SHP77 treated with DMSO at 0.1 percent for 48 hours (cell line): Measurements from ENCODE around the gene NHERF1.
A peak's percentile ranks its signal among the peaks of the same experiment; 100 is the strongest.

Experiments used
- DNase-seq: peaks from one replicate; lab custom pipeline; 2025; lab: John Stamatoyannopoulos, UW

NHERF1 gene

GRCh38 chr17:74768069-74768762 is 19.8 kb downstream of the NHERF1 start:
- no peak for DNase-seq

GRCh38 chr17:74768763-74769114 is 20.3 kb downstream of the NHERF1 start:
- DNase-seq = no peak

- DNase-seq = no peak
Observed at GRCh38 chr17:74769266-74769855, 20.9 kb downstream of the NHERF1 start.

DNA sequence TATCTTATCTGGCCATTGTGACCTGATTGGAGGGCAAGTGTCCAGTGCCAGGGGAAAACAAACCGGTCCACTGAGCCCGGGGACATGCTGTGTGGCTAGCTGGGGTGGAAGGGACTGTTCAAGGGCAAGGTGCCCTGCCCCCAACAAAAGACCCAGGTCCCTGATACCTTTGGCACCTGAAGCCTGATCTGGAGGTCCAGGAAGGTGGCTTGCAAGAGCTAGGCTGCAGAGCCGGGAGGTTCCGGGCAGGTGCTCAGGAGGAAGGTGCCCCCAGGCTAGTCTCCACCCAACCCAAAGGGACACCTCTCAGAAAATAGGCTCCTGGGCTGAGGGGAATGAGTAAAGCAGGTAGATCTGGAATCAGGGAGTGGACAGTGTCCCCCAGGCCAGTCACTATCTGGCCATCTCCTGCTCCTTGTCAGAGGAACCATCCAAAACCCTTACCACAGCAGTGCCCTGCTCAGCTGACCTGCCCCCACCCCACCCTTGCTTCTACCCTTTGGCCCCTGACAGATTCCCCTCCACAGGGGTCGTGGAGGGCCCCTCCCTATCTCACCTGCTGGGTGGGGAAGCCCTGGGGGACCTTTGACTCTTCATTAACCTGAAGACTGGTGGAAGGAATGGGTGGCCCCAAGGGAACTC is 21.5 kb downstream of the NHERF1 start:
- DNase-seq = no peak

DNA sequence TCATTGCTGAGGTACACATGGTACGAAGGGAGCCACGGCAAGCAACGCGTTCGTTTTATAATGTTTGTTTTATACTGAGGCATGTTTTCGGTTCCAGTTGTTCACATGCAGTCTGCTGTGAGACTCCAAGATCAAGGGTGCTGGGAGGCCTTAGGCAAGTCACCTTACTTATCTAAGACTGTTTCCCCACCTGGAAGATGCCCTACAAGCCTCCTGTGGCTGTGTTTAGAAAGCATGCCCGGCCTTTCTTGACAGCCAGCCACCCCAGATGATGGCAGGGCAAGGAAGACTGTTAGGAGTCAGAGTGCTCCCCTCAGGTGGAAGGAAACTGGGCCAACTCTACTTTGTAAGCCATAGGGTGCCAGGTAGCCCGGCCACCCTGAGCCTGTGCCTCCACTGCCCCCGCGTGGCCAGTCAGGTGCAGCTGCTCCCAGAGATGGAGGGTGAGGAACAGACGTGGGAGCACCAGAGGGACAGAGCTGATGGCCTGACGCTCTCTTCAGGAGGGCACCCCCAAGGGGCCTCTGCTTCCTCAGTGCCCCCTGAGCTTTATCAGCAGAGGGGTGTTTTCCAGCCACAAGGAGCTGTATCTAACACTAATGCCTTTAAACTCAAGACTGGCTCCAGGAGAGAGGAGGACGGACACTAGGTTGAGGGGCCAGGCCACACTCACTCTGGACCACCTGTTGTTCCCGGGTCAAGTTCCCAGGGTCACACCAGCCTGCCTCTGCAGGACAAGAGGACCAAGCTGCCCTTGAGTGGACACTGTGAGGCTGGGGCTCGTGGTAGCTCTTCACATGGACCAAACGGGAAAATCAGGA is 22.3 kb downstream of the NHERF1 start:
- DNase-seq = peak; percentile 47

DNA sequence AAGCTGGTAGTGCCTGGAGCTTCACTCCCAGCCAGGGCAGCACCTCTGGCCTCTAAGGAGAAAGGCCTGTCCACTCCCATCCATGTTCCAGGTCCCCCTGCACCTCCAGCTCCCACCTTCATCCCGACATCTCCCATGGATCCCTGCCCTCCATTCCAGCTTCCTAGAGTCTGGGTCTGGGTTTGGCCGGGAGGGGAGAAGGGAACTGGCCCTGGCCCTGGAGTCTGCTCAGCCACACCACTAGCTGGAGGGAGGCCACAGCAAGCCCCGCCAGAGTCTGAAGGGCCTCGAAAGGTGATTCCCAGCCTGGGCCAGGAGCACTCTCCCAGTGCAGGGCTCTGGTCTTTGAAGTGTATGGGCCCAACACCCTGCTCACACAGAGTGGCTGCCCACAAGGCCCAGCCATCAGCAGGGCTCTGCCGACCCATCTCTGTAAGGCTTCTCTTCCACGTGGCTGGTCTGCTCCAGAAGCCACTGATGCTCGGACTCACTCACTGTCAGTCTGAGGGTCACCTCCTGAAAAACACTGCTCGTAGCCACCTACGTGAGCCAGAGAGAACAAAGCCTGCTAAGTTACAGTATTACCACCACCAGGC is 23.0 kb downstream of the NHERF1 start:
- no peak for DNase-seq

GRCh38 chr17:74772053-74772452 is 23.6 kb downstream of the NHERF1 start:
- no peak for DNase-seq

- no peak for DNase-seq
Observed at GRCh38 chr17:74773414-74773813, 25.0 kb downstream of the NHERF1 start.

GRCh38 chr17:74773871-74774286 is 25.5 kb downstream of the NHERF1 start:
- DNase-seq = no peak

GRCh38 chr17:74775409-74776043 is 27.1 kb downstream of the NHERF1 start:
- no peak for DNase-seq

DNA sequence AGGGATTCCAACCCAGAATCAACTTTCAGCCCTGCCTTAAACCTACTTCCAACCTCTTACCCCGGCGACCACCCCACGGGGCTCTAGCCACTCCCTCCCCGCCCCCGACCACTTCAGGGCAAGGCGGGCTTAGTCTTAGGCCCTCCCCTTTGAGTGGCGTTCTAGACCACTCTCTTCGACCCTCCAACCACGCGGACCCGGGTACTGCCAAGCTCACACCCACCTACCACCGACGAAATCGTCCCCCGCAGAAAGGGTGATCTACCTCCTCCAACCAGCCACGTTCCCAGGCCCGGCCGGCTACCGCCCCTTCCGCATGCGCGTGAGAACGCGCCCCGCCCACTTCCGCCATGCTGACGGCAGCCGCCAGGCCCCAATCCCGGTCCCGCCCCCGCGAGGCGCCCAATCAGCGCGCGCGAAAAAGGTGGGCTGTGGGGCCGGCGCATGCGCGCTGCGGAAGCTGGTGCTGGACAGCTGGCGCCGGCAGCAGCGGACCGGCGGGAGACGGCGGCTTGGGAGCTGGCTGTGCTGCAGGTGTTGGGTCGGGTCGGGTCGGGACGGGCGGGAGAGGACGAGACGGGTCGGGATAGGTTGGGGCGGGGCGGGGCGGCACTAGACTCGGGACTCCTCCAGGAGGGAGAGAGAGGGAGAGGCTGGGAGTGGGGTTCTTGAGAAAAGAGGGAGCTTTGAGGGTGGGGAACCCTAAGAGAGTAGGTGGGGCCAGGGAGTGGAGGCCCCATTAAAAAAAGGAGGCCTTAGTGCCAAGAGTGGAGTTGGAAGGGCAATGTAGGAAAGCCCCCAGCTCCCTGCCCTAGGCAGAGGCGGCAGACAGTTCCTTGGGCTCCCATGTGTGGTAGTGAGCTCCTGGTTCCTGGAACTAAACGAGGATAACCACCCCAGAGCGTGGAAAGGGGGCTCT is 27.9 kb downstream of the NHERF1 start, which contains the start of gene NAT9:
TSS of gene NAT9 (minus strand) at position 302 of the 919 bp plus-strand sequence. CDS start 647 bp downstream, outside the sequence.
- peak; percentile 94 for DNase-seq

DNA sequence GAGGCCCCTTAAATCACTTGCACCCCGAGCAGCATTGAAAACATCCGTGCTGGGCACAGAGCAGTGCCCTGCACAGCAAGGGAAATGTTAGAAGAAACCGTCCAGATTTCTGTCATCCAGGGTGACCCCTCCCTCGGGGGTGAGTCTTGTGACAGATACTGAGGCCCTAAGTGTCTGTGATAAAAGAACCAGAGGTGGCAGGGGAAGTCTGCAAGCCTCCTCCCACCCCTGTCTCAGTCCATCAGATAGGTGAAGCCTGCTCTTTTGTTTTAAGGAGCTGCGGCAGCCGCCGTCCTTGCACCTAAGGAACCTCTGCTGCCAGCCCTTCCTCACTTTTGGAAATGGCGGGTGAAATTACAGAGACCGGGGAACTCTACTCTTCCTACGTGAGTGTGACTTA is 28.6 kb downstream of the NHERF1 start:
- no peak for DNase-seq

DNA sequence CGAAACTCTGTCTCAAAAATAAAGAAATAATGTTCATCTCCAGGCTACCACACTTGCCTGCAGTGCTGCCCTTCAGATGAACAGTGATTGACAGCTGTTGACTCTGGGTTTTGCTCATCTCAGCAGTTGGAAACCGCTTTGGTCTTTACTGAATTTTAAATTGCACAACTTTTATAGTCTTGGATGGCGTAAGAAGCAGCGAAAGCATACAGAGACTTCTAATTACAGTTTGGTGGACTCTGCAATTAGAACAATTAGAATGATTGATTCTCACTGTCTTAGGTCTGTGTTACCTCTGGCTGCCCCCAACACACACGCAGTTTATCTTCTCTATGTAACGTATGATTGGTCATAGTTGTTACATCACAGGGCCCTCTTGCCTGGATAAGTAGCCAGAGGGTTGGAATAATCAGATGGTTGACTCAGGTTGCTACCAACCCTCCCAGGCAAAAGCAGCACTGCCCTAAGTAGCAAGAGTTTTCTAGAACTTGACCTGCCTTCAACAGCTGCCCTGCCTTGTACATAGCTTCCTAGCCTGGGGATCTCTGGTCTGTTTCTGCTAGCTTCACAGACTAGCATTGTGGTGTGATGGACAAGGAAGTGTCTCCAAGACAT is 29.6 kb downstream of the NHERF1 start:
- DNase-seq = no peak

DNA sequence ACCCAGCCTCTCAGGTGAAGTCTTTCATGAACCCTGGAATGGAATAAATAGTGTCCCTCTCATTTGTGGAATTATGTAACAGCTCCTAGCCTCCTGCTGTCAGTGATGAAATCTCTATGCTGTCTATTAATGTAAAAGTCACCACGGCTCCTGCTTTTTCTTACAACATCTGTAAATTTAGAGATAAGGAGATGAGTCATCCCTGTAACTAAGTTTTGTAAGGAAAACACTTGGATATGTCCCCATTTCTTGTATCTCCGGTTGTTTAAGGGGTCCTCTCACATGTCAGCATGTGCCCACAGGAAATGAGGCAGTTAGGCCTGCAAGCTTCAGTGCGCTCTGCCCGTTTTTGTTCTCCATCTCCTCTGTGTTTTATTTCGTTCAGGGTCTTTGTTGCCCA is 30.5 kb downstream of the NHERF1 start:
- DNase-seq = no peak

- no peak for DNase-seq
Observed at GRCh38 chr17:74779501-74779900, 31.1 kb downstream of the NHERF1 start.

DNA sequence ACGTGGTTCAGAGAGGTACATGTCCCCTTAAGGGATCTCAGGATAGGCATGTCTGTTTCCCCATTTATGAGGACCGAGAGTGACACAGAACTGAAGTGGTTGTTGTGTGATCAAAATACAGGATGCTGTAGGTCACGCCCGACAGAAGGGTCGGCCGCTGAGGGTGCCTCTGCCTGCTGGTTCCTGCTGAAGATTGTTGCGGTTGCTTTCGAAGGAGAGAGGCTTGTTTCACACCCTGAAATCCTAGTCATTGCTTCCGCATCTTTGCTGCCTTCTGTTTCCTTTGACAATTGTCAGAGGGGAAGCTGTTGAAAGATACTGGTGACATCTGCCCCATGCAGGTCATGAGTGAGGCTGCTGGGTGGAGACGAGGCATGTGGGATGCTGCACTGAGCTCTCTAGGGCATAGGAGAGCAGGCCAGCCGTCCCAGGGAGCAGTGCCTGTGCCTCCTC is 31.5 kb downstream of the NHERF1 start:
- DNase-seq = no peak

- no peak for DNase-seq
Observed at GRCh38 chr17:74780443-74781238, 32.2 kb downstream of the NHERF1 start.

- DNase-seq = no peak
Observed at GRCh38 chr17:74782571-74782970, 34.1 kb downstream of the NHERF1 start.

DNA sequence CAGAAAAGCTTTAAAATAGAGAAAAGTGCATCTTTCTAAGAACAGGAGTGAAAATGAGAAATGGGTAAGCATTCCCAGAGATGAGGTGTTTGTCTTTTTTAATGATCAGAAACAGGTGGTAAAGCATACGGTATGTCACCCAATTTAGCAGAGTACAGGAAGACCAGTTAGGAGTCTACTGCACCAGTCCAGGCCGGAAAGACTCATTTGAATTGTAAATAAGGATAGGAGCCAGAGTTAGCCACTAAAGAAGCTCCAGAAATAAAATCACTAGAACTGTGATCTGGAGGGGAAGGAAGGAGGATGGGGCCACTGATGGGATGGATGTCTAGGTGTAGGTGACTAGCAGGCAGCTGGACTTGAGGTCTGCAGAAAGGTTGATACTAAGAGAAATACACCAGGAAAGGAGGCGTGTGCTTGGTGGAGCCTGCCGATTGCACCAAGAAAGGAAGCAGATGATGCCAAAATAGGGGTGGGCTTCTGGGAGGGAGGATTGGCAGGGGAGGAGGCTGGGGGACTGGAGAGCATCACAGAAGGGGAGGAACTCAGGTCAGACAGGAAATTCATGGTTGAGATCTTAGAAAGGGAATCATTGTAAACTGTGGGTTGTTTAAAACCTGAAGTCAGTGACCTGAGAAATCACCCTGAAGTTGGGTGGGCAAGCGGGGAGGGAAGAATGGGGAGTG is 35.8 kb downstream of the NHERF1 start:
- no peak for DNase-seq
